HepG2 (cell line): ENCODE data around the gene PPFIA2.

Experiments
- EZH2 ChIP-seq: conservative IDR thresholded peaks from 2 replicates; pipeline ENCODE4 v1.6.1; 2012; ENCODE audit warnings: mild to moderate bottlenecking, low read depth, low read length, moderate library complexity
- ISL2 ChIP-seq: sonication (generic); formaldehyde crosslinking; IDR thresholded peaks from 2 replicates; pipeline ENCODE4 v1.5.0; 2020; ENCODE audit warnings: missing genetic modification reagents
- MXI1 ChIP-seq: IDR thresholded peaks from 3 replicates; pipeline ENCODE4 v1.6.1; 2012; ENCODE audit warnings: low read depth, low read length, inconsistent platforms, borderline replicate concordance
- NR2F2 ChIP-seq: IDR thresholded peaks from 2 replicates; pipeline ENCODE4 v1.6.1; 2012; ENCODE audit warnings: low read depth, inconsistent platforms, borderline replicate concordance
- POLR2A ChIP-seq, 2 experiments: IDR thresholded peaks; 2 replicates each; pipeline ENCODE4 v1.6.1; 2011; ENCODE audit warnings: low read depth in 2 of 2, low read length in 2 of 2, mild to moderate bottlenecking in 1 of 2, moderate library complexity in 1 of 2; ENCODE audit not compliant: insufficient read depth in 1 of 2
- SMARCE1 ChIP-seq: fragments of 450-650 bp; IDR thresholded peaks from 2 replicates; pipeline ENCODE4 v1.6.1; 2017; ENCODE audit warnings: borderline replicate concordance
- TAF1 ChIP-seq: sonication (generic); formaldehyde crosslinking; IDR thresholded peaks from 2 replicates; pipeline ENCODE4 v1.4.0; 2020; ENCODE audit warnings: missing genetic modification reagents
- ZKSCAN1 ChIP-seq: fragments of 150-350 bp; IDR thresholded peaks from 2 replicates; pipeline ENCODE4 v1.6.1; 2014; ENCODE audit warnings: low read length
- ZSCAN29 ChIP-seq: sonication (generic); formaldehyde crosslinking; conservative IDR thresholded peaks from 2 replicates; pipeline ENCODE4 v1.4.0; 2020; ENCODE audit warnings: mild to moderate bottlenecking, missing genetic modification reagents
- TF ChIP-seq, protein P1 (sequence below): sonication (generic); formaldehyde crosslinking; IDR thresholded peaks from 2 replicates; pipeline ENCODE4 v1.5.1; 2020; ENCODE audit warnings: mild to moderate bottlenecking, missing genetic modification reagents, moderate library complexity
- TF ChIP-seq, protein P2 (sequence below): sonication (generic); formaldehyde crosslinking; IDR thresholded peaks from 2 replicates; pipeline ENCODE4 v1.5.0; 2020; ENCODE audit warnings: mild to moderate bottlenecking, low read depth, missing genetic modification reagents, borderline replicate concordance

DNA sequence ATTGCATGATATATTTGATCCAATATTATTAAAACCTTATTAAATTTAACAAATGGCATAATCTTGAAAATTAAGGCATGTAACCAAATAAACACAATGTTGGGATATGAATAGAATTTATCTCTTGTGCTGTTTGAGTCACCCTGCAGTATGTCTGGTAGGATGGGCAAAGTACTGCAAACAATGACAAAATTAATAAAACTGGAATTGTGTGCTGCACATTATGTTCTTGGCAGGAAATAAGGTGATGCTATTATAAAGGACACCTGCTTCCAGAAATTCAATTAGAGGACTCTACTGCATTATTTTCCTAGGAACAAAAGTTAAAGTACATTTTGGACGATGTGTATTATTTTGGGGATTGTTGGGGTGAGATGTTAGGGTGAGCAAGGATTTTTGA is 132.7 kb downstream of the PPFIA2 start:
- TF ChIP-seq ISL2 (no peak), MXI1 (no peak), TAF1 (CRISPR knock-in tag) (no peak), POLR2A (IDR thresholded peaks at IDR 0.05; ENCODE audit: insufficient read depth in 1 of 2, low read depth in 2 of 2, low read length in 2 of 2) (no peak), SMARCE1 (no peak), NR2F2 (no peak), ZKSCAN1 (no peak), ZSCAN29 (CRISPR knock-in tag) (no peak), EZH2 (no peak)
- TF ChIP-seq, protein P1, sequence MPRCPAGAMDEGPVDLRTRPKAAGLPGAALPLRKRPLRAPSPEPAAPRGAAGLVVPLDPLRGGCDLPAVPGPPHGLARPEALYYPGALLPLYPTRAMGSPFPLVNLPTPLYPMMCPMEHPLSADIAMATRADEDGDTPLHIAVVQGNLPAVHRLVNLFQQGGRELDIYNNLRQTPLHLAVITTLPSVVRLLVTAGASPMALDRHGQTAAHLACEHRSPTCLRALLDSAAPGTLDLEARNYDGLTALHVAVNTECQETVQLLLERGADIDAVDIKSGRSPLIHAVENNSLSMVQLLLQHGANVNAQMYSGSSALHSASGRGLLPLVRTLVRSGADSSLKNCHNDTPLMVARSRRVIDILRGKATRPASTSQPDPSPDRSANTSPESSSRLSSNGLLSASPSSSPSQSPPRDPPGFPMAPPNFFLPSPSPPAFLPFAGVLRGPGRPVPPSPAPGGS (CRISPR knock-in tag), result no peak
- TF ChIP-seq, protein P2, sequence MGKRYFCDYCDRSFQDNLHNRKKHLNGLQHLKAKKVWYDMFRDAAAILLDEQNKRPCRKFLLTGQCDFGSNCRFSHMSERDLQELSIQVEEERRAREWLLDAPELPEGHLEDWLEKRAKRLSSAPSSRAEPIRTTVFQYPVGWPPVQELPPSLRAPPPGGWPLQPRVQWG (CRISPR knock-in tag), result no peak
